NCI-H2227 (cell line): ENCODE data around the gene BCL2L1.

Experiments used
- DNase-seq: peaks from one replicate; lab custom pipeline; 2025; ENCODE audit not compliant: unreplicated experiment; lab: John Stamatoyannopoulos, UW

BCL2L1 gene

DNA sequence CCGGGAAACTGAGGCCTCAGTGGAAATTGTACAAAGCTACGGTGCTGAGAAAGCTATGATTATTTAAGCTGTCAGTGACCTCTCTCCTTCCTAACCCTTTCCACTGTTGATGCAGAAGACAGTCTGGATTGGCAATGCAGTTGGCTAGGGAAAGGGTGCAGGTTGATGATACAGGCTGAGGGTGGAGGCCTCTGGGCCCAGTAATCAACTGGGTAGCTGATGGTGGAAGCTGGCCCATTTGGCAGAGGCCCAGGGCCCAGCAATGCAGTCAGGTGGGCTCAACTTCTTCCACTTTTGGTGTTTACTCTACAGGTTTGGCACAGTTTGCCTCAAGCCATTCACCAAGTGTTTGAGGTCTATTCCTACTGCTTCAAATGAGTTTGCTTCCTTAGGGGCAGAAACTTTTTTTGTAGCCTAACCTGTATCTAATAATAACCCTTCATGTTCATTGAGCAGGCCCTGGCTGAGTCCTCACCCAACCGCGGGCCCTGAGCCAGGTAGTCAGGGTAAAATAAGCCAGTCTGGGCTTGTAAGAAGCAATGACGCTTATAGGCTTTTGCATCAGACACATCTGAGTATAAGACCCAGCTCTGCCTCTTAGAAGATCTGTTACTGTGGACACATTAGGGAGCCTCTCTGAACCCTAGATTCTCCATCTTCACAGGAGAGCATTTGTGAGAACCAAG lies 12.1 kb downstream of the BCL2L1 start:
- no peak for DNase-seq

DNA sequence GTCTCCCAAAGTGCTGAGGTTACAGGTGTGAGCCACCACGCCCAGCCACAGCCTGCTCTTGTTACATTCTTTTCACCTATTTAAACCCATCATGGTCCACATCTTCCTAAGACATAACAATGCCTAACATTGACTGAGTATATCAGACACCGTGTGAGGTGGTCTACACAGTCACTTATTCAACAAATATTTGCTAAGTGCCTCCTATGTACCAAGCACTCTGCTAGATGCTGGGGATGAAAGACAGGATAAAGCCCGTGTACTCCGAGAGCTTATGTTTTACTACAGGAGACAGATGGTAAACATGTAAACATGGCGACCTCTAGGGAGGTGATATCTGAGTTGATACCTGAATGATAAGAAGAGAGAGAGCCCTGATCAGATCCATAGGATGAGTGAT lies 12.7 kb downstream of the BCL2L1 start:
- DNase-seq: no peak

DNA sequence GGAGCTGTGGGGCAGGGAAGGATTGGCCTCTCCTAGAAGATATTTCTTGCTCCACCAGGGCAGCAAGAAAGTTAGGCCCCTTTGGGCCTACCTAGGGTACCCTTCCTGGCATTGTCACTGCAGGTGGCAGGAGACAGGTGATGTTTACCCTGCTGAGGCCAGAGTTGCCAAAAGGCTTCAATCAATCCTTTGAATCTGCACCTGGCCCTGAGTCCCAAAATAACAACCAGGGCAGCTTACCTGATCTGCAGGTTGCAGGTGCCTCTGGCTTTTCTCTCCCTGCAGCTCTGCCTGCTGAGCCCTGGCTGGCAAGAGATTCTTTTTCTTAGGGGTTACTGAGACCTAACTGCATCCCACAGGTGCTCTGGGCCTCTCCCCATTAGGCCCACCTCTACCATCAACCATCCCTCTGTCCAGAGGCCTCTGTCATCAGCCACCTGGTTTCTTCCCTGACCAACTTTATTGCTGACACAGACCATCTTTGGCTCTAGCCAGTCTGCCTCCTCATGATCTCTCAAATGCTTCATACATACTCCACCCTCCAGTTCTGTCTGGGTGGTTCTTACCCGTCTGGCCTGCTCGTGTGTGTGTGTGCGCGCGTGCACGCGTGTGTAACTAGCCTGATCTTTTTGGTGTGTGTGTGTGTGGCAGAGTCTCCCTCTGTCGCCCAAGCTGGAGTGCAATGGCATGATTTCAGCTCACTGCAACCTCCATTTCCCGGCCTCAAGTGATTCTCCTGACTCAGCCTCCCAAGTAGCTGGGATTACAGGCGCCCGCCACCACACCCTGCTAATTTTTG lies 13.7 kb downstream of the BCL2L1 start:
- DNase-seq: no peak

DNA sequence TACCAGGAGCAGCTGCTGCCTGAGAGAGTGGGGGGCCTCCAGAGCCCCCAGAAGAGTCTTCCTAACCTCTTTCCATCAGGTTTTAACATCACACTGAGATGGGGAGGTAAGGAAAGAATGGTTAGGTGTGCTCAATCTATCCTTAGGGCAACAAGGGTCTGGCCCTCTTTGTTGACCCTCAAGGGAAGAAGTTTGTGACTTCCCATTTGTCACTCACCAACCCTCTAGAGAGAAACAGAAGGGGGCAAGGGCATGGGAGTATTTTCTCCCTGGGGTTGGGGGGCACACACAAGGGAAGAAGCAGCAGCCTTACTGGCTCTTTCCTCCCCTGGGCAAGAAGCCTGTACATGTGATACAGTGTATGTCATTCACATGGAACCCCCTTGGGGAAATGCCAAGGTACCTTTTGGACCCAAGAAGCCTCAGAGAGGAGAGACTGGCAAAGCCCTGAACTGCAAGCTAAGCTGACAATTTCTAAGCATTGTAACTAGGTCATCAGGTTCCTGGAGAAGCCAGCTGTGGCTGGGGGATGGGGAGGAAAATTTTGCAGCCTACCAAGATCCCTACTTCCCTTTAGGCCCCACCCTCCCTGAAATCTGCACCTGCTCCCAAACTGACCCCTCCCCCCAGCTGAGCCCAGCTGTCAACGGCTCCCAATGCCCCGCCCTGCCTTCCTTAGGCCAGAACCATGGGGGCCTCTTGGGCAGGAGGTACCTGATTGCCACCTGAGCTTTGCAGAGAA lies 14.5 kb downstream of the BCL2L1 start:
- DNase-seq: peak; percentile 63

DNA sequence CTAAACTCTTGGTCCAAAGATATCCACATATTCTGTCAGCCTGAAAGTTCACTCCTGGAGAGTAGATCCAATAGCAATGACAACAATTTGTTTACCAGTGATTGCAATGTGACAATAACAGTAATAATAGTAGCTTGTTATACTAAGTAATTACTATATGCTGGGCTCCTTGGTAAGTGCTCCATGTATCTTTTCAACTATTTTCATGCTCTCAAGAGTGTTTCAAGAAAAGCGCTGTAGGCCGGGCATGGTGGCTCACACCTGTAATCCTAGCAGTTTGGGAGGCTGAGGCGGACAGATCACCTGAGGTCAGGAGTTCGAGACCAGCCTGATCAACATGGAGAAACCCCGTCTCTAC lies 15.4 kb downstream of the BCL2L1 start:
- DNase-seq: no peak

DNA sequence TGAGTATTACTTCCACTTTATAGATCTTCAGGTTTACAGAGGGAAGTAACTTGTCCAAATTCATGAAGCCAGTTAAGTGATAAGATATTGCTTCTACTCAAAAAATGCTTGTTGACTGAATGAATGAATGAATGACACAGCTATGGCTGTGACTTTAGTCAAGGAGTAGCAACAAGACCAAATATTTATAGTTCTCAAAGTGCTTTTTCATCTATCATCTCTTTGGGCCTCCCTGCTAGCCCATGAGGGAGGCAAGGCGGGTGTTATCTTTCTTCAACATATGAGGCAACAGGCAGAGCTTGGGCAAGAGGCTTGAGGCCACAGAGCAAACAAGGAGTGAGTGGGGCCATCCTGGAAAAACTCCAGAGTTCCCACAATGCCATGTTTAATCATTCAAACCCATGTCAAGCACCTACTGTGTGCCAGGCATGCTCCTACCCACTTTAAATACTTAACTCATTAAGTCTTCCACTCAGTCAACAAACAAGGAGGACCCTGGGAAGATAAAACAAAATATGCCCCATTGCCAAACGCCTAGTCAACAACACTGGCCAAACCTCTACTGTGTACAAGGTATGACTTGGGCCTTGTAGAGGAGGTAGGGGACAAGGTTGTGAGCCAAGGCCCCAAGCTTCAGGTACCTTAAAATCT lies 15.9 kb downstream of the BCL2L1 start:
- DNase-seq: no peak

DNA sequence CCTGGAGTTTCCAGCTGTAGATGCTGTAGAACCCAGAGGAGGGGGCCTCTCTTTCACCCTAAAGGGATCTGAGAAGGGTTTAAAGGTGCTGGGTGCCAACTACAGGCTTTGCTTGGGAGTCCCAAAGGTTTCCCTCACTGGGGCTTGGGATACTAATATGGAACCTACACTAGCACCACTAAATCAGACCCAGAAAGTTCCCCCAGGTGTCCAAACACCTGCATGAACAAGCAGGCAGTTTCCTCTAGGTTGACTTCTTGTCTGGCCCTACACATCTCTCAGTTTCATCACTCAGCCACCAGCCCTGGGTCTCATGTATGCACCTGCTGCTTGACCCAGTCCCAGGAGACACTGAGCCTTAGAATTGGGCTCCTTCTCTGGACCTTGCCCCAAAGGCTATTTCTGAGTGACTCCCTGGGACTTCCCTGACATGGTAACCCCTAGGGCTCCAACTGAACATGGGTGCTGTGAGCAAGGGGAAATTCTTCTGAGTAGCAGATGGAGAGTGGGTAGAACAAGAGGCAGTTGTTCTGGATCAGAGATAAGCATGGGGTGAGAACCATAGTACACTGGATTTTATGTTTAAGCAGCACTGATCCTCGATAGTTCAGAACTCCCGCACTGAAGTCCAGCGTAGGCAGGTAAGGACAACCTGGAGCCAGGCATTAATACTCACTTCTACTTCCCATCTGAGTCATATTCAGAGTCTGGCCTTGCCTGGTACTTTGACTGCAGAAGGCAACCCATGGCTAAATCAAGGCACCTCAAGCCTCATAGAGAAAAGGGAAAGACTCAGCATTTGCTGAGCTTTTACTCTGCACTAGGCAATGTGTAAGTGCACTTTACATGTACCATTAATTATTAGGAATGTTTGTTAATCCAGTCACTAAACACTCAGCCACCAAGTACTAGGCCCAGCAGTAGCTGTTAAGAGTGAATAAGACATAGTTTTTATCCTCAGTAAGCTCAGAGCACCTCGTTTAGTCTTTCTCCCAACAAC lies 16.8 kb downstream of the BCL2L1 start:
- no peak for DNase-seq

DNA sequence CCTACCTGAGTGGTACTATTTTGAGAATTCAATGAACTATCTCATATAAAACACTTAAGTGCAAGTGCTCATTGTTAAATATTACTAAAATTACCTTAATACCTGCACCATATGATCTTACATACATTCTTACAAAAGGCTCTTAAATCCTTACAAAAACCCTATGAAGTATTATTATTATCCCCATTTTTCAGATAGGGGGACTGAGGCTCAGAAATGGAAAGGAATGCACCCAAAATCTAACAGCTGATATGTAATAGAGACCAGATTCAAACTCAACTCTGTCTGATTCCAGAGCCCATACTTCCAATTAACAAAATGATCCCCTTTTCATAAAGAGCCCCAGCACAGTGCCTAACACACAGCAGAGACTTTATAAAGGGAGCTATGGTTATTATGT lies 17.5 kb downstream of the BCL2L1 start:
- no peak for DNase-seq

DNA sequence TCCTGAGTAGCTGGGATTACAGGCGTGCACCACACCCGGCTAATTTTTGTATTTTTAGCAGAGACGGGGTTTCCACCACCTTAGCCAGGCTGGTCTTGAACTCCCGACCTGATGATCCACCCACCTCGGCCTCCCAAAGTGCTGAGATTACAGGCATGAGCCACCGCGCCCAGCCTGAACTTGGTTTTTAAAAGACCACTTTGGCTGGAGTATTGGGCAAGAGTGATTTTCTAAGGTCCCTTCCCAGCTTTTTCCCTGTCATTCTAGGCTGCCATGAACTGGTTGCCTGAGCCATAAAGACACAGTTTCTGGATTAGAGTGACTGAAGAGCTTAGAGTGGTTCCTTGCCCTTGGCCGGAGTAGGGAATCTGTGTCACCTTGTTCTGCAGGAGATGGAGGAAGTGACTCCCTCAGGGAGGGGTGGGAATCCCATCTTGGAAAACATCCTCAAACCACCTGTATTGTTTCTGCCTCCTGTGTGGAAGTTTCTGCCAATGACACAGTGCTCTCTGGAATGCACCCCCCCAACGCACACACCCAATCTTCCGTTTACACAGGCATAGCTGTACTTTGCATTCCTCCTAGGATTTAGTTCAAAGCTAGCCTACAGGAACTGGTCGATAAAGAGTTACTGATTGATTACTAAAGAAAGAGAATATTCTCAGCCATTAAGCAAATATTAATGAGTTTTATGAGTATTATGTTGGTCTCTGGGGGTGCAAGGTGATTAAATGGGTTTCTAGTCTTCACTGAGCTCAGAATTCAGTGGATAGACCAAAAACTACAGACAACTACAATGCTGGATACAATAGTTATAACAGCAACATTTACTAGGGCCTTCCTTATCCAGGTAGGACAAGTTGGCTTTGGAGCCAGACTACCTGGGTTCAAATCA lies 18.2 kb downstream of the BCL2L1 start:
- DNase-seq: no peak

DNA sequence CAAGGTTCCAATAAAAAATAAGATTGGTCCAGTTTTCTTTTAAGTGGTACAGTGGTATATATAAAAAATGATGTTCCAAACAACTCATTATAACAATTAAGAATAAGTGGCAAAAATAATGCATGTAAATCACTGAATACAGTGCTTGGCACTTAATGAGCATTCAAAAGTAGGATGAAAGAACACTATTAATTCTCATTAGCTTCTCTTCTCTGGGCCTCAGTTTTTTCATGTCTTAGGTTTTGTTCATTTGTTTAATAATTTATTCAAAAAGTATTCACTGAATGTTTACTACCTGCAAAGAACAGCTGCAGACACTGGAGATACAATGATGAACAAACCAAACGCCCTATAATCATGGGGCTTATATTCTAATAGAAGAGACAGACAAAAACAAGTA lies 21.1 kb downstream of the BCL2L1 start:
- DNase-seq: no peak

DNA sequence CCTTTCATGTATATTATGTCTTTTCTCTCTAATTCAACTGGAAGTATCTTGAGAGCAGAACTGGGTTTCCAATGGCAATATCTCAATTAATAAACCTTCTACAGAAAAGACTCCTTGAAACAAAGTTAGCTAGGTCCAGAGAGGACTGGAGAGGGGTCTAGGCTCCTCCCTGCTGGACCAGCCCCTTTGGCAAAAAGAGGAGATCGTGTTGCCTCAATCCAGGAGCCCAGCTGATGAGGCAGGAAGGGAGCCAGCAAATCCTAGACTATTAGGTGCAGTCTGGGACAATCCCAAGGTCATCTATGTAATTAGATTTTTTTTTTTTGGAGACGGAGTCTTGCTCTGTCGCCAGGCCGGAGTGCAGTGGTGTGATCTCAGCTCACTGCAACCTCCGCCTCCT lies 21.9 kb downstream of the BCL2L1 start:
- no peak for DNase-seq

DNA sequence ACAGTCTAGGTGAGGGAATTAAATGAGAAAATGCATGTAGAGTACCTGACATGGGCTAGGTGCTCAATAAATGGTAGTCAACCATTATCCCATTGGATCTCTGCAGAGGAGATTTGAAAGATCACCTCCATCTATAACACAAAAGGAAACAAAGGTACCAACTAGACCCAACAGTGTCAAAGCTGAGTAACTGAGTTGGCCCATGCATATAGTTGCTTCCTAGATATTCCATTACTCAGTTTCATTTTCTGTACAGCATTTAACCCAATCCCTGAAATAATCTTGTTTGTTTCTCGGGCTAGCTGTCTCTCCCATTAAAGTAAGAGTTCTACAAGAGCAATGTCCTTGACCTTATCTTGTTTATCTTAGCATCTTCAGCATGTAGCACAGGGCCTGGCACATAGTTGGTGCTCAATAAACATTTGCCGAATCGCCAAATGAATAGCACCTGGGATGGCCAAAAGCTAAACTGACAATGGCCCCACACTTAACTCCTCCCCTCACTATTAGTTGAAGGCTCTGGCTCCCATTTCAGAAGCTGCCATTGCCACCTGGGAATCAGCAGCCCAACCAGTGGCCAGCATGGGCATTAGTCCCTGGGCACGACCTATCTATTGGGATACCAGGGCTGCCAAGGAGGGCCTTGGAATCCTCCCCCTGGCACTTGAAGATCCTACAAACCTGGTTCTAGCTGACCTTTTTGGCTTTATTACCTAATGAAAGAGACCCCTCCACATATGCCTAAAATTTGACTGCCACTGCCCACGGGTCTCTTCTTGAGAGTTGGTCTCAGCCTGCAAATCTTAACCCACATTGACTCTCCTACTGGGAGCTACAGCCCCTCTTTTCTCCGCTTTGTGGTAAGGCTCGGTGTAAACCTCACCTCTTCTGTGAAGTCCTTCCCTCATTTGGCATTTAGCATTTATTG lies 22.6 kb downstream of the BCL2L1 start:
- DNase-seq: no peak

DNA sequence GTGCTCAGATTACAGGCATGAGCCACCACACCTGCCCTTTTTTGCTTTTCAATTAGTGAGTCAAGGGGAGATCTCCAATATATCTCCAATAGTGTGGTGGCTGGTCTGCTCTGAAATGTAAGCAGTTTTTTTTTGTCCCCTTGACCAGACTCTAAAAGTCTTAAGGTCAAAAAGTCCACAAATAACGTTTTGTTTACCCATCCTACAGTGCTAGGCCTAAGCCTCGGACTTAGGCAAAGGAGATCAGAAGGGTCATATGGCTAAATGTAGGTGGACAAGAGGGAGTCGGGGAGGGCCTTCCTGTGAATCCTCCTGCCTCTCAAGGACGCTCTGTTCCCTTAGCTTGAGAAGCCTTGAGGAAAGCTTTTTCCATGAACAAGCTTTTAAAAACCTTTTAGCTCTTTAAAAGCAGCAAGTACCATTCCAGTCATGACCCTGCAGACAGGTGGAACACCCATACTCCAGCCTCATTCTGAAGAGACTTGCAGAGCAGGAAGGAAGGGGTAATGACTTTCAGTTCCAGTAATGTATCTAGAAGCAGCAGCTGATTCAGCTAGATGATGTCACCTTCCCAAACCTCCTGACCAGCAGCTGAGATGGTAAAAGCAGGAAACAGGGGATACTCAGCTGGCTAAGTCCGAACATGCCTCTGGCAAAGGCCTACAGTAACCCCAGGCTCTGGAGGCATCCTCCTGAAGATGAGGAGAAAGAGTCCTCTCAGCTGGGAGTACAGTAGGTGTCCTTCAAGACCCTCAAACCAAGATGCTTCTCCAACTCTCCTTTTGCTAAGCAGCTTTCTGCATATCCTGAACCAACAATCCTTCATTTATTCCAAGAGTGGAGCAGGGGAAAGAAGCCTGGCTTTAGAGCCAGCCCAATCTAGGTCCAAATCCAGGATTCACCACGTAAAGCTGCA lies 23.6 kb downstream of the BCL2L1 start:
- DNase-seq: no peak

DNA sequence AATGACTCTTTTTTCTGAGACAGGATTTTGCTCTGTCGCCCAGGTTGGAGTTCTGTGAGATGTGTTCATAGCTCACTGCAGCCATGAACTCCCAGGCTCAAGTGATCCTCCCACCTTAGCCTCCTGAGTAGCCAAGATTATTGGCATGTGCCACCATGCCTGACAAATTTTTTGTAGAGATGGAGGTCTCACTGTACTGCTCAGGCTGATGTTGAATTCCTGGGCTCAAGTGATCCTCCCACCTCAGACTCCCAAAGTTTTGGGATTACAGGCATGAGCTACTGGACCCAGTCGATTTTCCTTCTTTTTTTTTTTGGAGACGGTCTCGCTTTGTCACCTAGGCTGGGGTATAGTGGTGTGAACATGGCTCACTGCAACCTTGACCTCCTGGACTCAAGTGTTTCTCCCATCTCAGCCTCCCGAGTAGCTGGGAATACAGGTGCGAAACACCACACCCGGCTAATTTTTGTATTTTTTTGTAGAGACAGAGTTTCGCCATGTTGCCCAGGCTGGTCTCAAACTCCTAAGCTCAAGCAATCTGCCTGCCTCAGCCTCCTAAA lies 24.3 kb downstream of the BCL2L1 start:
- DNase-seq: no peak

DNA sequence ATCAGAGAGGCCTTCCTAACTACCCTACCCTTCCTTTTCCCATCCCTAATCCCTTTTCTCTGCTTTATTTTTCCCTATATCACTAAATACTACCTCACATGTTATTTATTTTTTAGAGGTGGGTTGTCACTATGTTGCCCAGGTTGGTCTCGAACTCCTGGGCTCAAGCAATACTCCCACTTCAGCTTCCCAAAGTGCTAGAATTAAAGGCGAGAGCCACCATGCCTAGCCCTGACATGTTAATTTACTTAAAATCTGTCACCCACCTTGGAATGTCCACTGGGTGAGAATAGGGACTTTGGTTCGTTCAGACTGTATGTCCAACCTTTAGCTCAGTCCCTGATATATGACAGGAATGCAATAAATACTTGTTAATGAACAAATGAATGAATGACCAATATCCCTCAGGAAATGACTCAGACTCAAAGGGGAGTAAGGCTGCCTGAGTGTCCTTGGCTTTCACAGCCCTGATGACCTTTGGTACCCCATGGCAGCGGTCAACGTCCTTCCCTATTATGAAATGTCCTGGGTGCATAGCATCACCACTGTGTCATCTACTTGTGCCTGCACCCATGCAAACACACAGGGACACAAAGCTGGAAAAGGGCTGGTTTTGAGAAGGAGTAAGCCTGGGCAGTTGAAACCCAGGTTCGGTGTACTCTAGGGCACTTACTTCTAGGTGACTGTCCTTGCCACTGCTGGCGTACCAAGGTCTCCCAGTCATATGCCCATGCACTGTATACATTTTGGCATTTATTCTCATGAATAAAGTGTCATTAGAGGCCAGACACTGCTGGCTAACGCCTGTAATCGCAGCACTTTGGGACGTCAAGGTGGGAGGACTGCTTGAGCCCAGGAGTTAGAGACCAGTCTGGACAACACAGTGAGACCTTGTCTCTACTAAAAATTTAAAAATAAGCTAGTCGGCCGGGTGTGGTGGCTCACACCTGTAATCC lies 26.5 kb downstream of the BCL2L1 start:
- no peak for DNase-seq
